Measurements from ENCODE around the gene KLF13. TPM values are rescaled to one million over a fixed set of nuclear protein-coding genes. Genes with fewer than 3 reads are reported as not detected.

Gene KLF13
- total RNA-seq, 1 donor, result 13.8 TPM

GRCh38 chr15:31407851-31408250 is 81.2 kb downstream of the KLF13 start:
- no peak for DNase-seq (ENCODE audit: low read depth)
- H3K4me3 ChIP-seq (ENCODE audit: low read depth, low read length), result no peak overlapping the region
- no peak for TF ChIP-seq CTCF (IDR thresholded peaks at IDR 0.05; ENCODE audit: insufficient read depth, low read depth, low read length)

- TF ChIP-seq CTCF (IDR thresholded peaks at IDR 0.05; ENCODE audit: insufficient read depth, low read depth, low read length), result no peak
- H3K4me3 ChIP-seq (ENCODE audit: low read depth, low read length), result no peak overlapping the region
- no peak for DNase-seq (ENCODE audit: low read depth)
These were observed 82.1 kb downstream of the KLF13 start for GRCh38 chr15:31408724-31409123.

GRCh38 chr15:31409171-31409570 is 82.5 kb downstream of the KLF13 start:
- DNase-seq (ENCODE audit: low read depth), result no peak
- no peak for TF ChIP-seq CTCF (IDR thresholded peaks at IDR 0.05; ENCODE audit: insufficient read depth, low read depth, low read length)
- H3K4me3 ChIP-seq (ENCODE audit: low read depth, low read length), result no peak overlapping the region

- H3K4me3 ChIP-seq (ENCODE audit: low read depth, low read length), result no peak overlapping the region
- DNase-seq (ENCODE audit: low read depth), result no peak
- no peak for TF ChIP-seq CTCF (IDR thresholded peaks at IDR 0.05; ENCODE audit: insufficient read depth, low read depth, low read length)
These were observed 86.2 kb downstream of the KLF13 start for GRCh38 chr15:31412824-31413223.

- no peak overlapping the region for H3K4me3 ChIP-seq (ENCODE audit: low read depth, low read length)
- DNase-seq (ENCODE audit: low read depth), result no peak
- TF ChIP-seq CTCF (IDR thresholded peaks at IDR 0.05; ENCODE audit: insufficient read depth, low read depth, low read length), result no peak
These were observed 88.6 kb downstream of the KLF13 start for GRCh38 chr15:31415201-31415600.

- no peak for DNase-seq (ENCODE audit: low read depth)
- no peak overlapping the region for H3K4me3 ChIP-seq (ENCODE audit: low read depth, low read length)
These were observed 93.2 kb downstream of the KLF13 start for GRCh38 chr15:31419820-31420219.

More at GRCh38 chr15:31419820-31420219, 93.2 kb downstream of the KLF13 start:
- no peak for TF ChIP-seq CTCF (IDR thresholded peaks at IDR 0.05; ENCODE audit: insufficient read depth, low read depth, low read length)
